ENCODE results near the gene COL11A2. TPM values are rescaled to one million over a fixed set of nuclear protein-coding genes. Genes with fewer than 3 reads are reported as not detected.

COL11A2 gene
- total RNA-seq, 1 experiment from 2014 or later, result 0.58 TPM

DNA sequence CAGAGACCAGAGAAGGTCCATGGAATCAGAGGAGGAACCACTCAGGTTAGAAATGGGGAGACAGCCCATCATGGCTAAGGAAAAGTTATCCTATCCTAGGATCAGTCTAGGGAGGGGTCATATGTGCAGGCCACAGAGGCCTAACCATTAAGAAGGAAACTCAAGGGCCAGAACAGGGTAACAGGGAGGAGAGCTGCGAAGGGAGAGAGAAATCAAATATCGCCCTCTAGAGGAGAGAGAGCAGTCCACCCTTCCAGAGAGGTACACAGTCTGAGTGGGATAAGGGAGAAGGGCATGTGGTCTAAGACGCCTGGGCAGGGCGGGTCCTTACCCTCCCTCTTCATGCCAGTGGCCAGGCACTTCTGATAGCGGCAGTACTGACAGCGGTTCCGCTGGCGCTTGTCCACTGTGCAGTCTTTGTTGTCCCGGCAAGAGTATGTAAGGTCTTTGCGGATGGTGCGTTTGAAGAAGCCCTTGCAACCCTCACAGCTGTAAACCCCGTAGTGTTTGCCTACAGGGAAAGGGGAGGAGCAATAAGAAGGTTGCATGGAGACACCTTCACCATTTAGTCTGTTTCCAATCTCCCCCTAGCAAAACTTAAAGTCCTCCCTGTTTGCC is 5.3 kb upstream of the COL11A2 start:
- no peaks in the 10 kb centered on the region for H3F3A ChIP-seq (ENCODE audit: low read length, unreplicated experiment)
- no peaks in the 10 kb centered on the region for H3K27me3 ChIP-seq (ENCODE audit: low read length)
- ATAC-seq (peak; percentile 50), DNase-seq (peak; percentile 73)
- CTCF ChIA-PET, result interaction anchor here (0.6 to 1.2 kb wide), 2 partner anchors 49 to 51 kb away, joined by 3 to 5 read pairs; no protein-coding TSS in a partner anchor
- POLR2A ChIA-PET (ENCODE audit: unreplicated experiment), result interaction anchor here (0.6 kb wide), 1 partner anchor 44 kb away, joined by 4 read pairs; no protein-coding TSS in a partner anchor
- peaks cover 47% of the 10 kb centered on the region for H3K79me2 ChIP-seq (ENCODE audit: low read length)
- peaks cover 5% of the 10 kb centered on the region; the same call in 1 of the 2 replicates for H4K20me1 ChIP-seq (ENCODE audit: low read length)
- intact Hi-C loops (cut with micrococcal nuclease), result loop anchor here (5.0 kb wide), 1 partner anchor 35 kb away; no protein-coding TSS in a partner anchor
- H3K9ac ChIP-seq (ENCODE audit: low read length), result no peak overlapping the region
- no peaks in the 10 kb centered on the region for H3K9me2 ChIP-seq (replicated peaks; ENCODE audit: low read length)
- H3K36me3 ChIP-seq (ENCODE audit: low read depth, low read length), result peaks cover 34% of the 10 kb centered on the region
- no peaks in the 10 kb centered on the region for H3K9me3 ChIP-seq (ENCODE audit: low read length)
- H3K4me2 ChIP-seq (ENCODE audit: low read length), result no peak overlapping the region
- no peak overlapping the region for H2AFZ ChIP-seq (ENCODE audit: low read length)
- H3K27ac ChIP-seq (ENCODE audit: low read length), result no peak overlapping the region
- TF ChIP-seq, protein P1, sequence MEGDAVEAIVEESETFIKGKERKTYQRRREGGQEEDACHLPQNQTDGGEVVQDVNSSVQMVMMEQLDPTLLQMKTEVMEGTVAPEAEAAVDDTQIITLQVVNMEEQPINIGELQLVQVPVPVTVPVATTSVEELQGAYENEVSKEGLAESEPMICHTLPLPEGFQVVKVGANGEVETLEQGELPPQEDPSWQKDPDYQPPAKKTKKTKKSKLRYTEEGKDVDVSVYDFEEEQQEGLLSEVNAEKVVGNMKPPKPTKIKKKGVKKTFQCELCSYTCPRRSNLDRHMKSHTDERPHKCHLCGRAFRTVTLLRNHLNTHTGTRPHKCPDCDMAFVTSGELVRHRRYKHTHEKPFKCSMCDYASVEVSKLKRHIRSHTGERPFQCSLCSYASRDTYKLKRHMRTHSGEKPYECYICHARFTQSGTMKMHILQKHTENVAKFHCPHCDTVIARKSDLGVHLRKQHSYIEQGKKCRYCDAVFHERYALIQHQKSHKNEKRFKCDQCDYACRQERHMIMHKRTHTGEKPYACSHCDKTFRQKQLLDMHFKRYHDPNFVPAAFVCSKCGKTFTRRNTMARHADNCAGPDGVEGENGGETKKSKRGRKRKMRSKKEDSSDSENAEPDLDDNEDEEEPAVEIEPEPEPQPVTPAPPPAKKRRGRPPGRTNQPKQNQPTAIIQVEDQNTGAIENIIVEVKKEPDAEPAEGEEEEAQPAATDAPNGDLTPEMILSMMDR (conservative IDR thresholded peaks at IDR 0.05; ENCODE audit: low read depth, low read length), result peak; percentile 82
- no peak for TF ChIP-seq EZH2phosphoT487 (IDR thresholded peaks at IDR 0.05; ENCODE audit: borderline replicate concordance, low read length)
- H3K4me3 ChIP-seq (ENCODE audit: low read length), result no peak overlapping the region
- no TSS peak for BruUV-seq (replicated peaks)
- H3K4me1 ChIP-seq (ENCODE audit: insufficient read depth, low read length), result peaks cover 15% of the 10 kb centered on the region

DNA sequence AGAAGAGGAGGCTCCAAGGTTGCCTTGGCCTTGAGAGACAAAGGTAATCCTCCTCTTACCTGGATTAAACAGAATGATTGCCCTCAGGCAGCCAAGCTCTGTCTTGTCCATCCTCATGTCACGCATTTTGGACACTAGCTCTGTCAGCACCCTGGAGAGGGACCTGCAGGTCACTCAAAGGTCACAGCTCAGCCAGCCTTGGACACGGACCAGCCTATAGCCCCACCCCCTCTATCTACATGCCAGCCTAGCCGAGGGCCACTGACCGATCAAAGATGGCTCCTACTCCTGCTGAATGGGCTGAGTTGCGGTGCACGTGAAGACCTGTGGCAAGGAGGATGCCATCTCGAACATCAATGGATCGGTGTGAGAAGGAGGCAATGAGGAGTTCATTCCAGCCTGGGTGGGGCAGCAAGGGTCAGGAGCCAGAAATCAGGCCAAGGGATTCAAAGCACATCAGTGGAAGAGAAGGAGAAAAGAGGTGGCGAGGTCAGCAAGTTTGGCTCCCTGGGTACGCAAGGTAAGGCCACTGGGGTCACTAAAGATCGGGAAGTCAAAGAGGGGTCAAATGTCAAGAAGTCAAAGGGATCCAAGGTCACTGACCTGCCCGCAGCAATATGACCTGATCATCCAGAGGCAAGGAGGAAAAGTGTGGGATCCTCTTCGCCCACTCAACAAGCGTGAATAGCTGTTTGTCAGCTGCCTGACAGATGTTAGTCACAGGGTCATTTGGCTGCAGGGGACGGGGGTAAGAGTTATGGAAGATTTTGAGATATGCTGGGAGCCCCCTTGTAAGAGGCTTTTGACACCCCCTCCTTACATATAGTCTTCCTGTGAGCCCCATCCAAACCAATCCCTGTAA is 3.3 kb upstream of the COL11A2 start:
- Histone ChIP-seq H4K20me1 (ENCODE audit: low read length) (peaks cover 5% of the 10 kb centered on the region; the same call in 1 of the 2 replicates), H3K4me2 (ENCODE audit: low read length) (no peak overlapping the region), H2AFZ (ENCODE audit: low read length) (no peak overlapping the region), H3K4me1 (ENCODE audit: insufficient read depth, low read length) (0 out of 2 replicates have a peak, but pooled peaks cover 5% of the 10 kb centered on the region), H3K27me3 (ENCODE audit: low read length) (no peaks in the 10 kb centered on the region), H3K36me3 (ENCODE audit: low read depth, low read length) (peaks cover 27% of the 10 kb centered on the region), H3K9me3 (ENCODE audit: low read length) (no peaks in the 10 kb centered on the region), H3K27ac (ENCODE audit: low read length) (no peak overlapping the region), H3K79me2 (ENCODE audit: low read length) (peaks cover 29% of the 10 kb centered on the region), H3K9me2 (replicated peaks; ENCODE audit: low read length) (no peaks in the 10 kb centered on the region), H3K9ac (ENCODE audit: low read length) (no peak overlapping the region), H3F3A (ENCODE audit: low read length, unreplicated experiment) (no peaks in the 10 kb centered on the region), H3K4me3 (ENCODE audit: low read length) (no peak overlapping the region)
- ChIA-PET POLR2A (ENCODE audit: unreplicated experiment) (no interaction called here), CTCF (no interaction called here)
- DNase-seq, result no peak
- no TSS peak for BruUV-seq (replicated peaks)
- no peak for TF ChIP-seq EZH2 (IDR thresholded peaks at IDR 0.05; ENCODE audit: low read length, unreplicated experiment)
- no peak for TF ChIP-seq EZH2phosphoT487 (IDR thresholded peaks at IDR 0.05; ENCODE audit: borderline replicate concordance, low read length)
- TF ChIP-seq, protein P1 (conservative IDR thresholded peaks at IDR 0.05; ENCODE audit: low read depth, low read length), result no peak
- intact Hi-C loops (cut with micrococcal nuclease), result loop anchor here (5.0 kb wide), 1 partner anchor 33 kb away; no protein-coding TSS in a partner anchor
- no peak for ATAC-seq

All from PC-3 (cell line).